ENCODE results near the gene SHISAL1.

The SHISAL1 gene

DNA sequence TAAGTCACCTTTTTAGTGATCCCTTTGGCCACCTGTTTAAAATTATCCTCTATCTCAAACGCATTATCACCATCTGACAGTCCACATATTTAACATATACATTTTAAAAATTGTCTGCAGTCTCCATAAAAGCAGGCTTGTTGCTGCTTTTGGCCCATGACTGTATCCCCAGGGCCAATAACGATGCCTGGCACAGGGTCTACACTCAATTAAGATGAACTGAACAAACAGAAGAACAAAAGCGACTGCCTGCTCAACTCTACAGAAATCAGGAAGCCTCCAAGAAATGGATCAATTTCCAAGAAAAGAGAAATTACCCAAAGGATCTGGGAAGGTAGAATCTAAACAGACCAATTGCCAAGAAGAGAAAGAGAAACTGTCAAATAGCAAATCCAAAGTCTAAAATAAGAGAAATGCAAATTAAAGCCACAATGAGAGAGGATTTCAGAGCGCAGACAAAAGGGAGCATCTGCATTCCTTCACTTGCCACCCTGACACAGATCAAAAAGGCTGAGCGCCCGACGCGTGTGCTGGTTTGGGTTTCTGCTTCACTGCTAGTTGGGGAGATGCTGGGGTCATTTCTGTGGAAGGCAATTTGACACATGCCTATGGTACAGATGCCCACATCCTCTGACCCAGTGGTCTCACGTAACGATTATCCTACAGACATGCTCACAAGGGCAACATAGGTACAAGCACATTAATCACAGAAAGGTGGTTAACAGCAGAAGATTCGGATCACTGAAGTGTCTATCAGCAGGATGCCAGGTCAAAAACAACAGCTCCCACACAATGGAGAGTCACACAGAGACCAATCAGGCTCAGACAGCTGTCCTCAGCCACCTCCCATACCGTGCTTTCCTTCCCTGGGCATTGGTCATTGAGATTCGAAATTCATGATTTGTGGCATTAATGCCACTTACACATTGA lies 55.9 kb downstream of the SHISAL1 start:
- DNase-seq (ENCODE audit: low read depth in 1 of 2, low spot score in 1 of 2) = no peak
- no peak for TF ChIP-seq SPI1 (IDR thresholded peaks at IDR 0.05; ENCODE audit: borderline replicate concordance, low read depth)
- no peak for TF ChIP-seq CTCF (IDR thresholded peaks at IDR 0.05; ENCODE audit: insufficient read depth, low read length)
- TF ChIP-seq POLR2AphosphoS5 (IDR thresholded peaks at IDR 0.05; ENCODE audit: low read depth) = no peak
- TF ChIP-seq GABPA (IDR thresholded peaks at IDR 0.05; ENCODE audit: low read depth) = no peak
- TF ChIP-seq, protein P1, sequence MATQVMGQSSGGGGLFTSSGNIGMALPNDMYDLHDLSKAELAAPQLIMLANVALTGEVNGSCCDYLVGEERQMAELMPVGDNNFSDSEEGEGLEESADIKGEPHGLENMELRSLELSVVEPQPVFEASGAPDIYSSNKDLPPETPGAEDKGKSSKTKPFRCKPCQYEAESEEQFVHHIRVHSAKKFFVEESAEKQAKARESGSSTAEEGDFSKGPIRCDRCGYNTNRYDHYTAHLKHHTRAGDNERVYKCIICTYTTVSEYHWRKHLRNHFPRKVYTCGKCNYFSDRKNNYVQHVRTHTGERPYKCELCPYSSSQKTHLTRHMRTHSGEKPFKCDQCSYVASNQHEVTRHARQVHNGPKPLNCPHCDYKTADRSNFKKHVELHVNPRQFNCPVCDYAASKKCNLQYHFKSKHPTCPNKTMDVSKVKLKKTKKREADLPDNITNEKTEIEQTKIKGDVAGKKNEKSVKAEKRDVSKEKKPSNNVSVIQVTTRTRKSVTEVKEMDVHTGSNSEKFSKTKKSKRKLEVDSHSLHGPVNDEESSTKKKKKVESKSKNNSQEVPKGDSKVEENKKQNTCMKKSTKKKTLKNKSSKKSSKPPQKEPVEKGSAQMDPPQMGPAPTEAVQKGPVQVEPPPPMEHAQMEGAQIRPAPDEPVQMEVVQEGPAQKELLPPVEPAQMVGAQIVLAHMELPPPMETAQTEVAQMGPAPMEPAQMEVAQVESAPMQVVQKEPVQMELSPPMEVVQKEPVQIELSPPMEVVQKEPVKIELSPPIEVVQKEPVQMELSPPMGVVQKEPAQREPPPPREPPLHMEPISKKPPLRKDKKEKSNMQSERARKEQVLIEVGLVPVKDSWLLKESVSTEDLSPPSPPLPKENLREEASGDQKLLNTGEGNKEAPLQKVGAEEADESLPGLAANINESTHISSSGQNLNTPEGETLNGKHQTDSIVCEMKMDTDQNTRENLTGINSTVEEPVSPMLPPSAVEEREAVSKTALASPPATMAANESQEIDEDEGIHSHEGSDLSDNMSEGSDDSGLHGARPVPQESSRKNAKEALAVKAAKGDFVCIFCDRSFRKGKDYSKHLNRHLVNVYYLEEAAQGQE (IDR thresholded peaks at IDR 0.05; ENCODE audit: insufficient replicate concordance, low read depth) = no peak
- Histone ChIP-seq H3K27ac (replicated peaks) (no peak overlapping the region), H3K27me3 (ENCODE audit: insufficient read depth, poor library complexity, severe bottlenecking) (no peaks in the 10 kb centered on the region), H3K4me3 (replicated peaks; ENCODE audit: insufficient read depth, low read length) (no peak overlapping the region)

- no peak for DNase-seq (ENCODE audit: low read depth in 1 of 2, low spot score in 1 of 2)
- TF ChIP-seq CTCF (IDR thresholded peaks at IDR 0.05; ENCODE audit: insufficient read depth, low read length) (no peak), SPI1 (IDR thresholded peaks at IDR 0.05; ENCODE audit: borderline replicate concordance, low read depth) (no peak), POLR2AphosphoS5 (IDR thresholded peaks at IDR 0.05; ENCODE audit: low read depth) (no peak), GABPA (IDR thresholded peaks at IDR 0.05; ENCODE audit: low read depth) (no peak)
- TF ChIP-seq, protein P1 (IDR thresholded peaks at IDR 0.05; ENCODE audit: insufficient replicate concordance, low read depth) = no peak
- no peaks in the 10 kb centered on the region for H3K27me3 ChIP-seq (ENCODE audit: insufficient read depth, poor library complexity, severe bottlenecking)
- H3K4me3 ChIP-seq (replicated peaks; ENCODE audit: insufficient read depth, low read length) = no peak overlapping the region
- H3K27ac ChIP-seq (replicated peaks) = no peak overlapping the region
Observed at GRCh38 chr22:44256085-44256484, 56.7 kb downstream of the SHISAL1 start.

DNA sequence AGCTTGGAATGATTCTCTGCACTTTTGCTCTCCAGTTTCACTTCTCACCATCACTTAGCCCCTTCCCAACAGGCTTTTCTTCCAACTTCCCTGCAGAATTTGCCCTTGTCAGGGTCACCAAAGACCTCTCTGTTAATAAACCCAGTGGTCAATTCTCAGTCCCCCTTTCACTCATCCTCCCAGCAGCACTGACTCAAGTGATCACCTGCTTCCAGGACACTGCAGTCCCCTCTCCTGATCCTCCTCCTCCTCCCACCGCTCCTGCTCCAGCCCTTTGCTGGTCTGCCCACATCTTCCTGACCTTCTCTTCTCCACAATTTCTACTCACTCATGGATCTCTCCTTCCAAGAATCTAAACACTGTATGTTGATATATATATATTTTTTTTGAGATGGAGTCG lies 57.9 kb downstream of the SHISAL1 start:
- no peak for DNase-seq (ENCODE audit: low read depth in 1 of 2, low spot score in 1 of 2)
- H3K27ac ChIP-seq (replicated peaks) = no peak overlapping the region
- no peaks in the 10 kb centered on the region for H3K27me3 ChIP-seq (ENCODE audit: insufficient read depth, poor library complexity, severe bottlenecking)
- no peak overlapping the region for H3K4me3 ChIP-seq (replicated peaks; ENCODE audit: insufficient read depth, low read length)
- no peak for TF ChIP-seq CTCF (IDR thresholded peaks at IDR 0.05; ENCODE audit: insufficient read depth, low read length)
- TF ChIP-seq, protein P1 (IDR thresholded peaks at IDR 0.05; ENCODE audit: insufficient replicate concordance, low read depth) = no peak
- TF ChIP-seq POLR2AphosphoS5 (IDR thresholded peaks at IDR 0.05; ENCODE audit: low read depth) = no peak
- no peak for TF ChIP-seq GABPA (IDR thresholded peaks at IDR 0.05; ENCODE audit: low read depth)
- no peak for TF ChIP-seq SPI1 (IDR thresholded peaks at IDR 0.05; ENCODE audit: borderline replicate concordance, low read depth)

Data from HL-60 (cell line).